HG02588 (cell line): ENCODE results near the gene ENO3.
A peak's percentile ranks its signal among the peaks of the same experiment; 100 is the strongest.

Source experiments
- ATAC-seq: cut with Tn5 transposase; IDR thresholded peaks from one replicate; pipeline ENCODE4 v1.9.1; 2021; ENCODE audit warnings: mild to moderate bottlenecking, moderate library complexity; ENCODE audit not compliant: unreplicated experiment

Gene ENO3

GRCh38 chr17:4972322-4972721 lies 21.4 kb downstream of the ENO3 start:
- no peak for ATAC-seq

DNA sequence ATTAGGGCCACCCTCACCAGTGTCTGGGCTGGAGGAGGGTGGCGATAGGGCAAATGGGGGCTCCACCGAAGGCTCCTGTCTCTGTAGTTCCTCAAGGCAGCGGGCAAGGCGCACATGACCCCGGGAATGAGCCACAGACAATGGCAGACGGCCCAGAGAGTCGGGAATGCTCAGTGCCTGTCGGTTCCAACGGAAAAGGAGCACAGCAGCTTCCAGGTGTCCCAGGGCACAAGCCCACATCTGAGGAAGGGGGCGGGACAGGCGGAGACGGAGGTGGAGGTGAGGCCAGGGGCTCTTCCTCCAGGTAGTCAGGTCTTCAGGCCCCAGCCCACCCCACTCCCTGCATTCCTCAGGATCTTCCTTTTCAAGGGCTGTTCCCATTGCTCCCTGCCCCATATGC lies 21.8 kb downstream of the ENO3 start:
- no peak for ATAC-seq

DNA sequence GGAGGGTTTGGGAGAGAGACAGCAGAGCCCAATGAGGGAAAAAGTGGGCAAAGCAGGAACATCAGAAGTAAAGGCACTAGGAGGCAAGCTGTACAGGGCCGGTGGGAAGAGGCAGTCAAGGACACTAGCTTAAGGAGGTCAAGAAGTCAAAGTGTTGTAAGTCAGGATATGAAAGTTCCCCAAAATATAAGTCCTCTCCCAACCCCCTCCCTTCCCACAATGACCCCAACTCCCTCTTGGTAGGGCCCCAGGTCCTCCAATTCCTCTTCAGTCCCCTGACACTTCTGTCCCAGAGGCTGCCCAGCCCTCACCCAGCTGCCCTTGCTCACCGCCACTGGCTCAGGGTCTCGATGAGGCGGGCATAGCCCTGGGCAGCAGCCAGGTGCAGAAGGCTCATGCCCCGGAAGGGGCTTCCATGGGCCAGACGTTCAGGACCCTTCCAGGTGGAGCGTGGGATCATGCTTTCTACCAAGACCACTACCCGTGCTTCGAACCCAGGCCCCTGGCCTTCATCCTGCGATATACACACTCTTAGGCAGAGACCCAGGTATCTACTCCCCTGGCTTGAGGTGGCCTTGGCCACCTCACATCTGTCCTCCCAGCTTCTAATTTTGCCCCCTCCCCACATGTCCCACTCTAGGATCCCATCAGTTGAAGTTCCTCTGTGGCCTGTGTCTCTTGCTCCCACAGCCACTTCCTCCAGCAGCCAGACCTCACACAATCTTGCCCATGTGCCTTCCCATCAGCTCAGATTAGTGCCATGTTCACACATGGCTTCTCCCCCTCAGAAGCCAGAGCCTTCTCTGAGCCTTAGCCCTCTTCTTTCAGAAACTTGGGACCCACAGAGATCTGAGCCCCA lies 22.6 kb downstream of the ENO3 start:
- ATAC-seq = no peak

DNA sequence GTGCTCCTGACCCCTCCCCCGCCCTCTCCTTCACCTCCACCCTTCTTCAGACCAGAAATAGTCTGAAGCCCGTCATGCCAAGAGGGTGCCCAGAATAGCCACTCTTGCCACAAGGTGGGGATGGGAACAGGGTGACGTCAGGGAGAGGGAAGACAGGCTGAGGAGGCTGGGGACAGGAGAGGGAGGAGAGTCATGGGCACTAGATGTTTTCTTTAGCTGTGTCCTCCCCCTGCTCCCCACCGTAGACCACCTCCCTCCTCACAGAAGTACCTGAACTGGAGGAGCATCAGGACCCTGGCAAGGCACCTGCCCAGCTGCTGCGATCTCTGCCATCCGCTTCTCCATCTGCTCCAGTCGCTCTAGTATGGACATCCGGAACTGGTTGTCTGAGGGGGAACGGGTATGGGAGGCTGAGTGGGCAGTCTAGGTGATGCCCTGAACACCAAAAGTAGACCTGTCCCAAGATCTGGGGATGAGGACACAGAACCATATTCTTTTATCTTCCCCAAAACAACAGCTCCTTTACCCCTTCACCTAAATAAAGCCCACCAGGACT lies 23.3 kb downstream of the ENO3 start:
- ATAC-seq = no peak

- ATAC-seq = no peak
Measured at GRCh38 chr17:4978726-4979125, 27.8 kb downstream of the ENO3 start.

- no peak for ATAC-seq
Measured at GRCh38 chr17:4980644-4981216, 29.8 kb downstream of the ENO3 start.

GRCh38 chr17:4982305-4982704 lies 31.4 kb downstream of the ENO3 start:
- no peak for ATAC-seq

GRCh38 chr17:4986403-4986802 lies 35.5 kb downstream of the ENO3 start:
- ATAC-seq = no peak

GRCh38 chr17:4986951-4987766 lies 36.2 kb downstream of the ENO3 start, which contains the start of gene CAMTA2:
TSS of gene CAMTA2 (minus strand) at chr17:4987675. CDS start at chr17:4986222, 1,453 bp downstream.
- ATAC-seq = peak; percentile 58

DNA sequence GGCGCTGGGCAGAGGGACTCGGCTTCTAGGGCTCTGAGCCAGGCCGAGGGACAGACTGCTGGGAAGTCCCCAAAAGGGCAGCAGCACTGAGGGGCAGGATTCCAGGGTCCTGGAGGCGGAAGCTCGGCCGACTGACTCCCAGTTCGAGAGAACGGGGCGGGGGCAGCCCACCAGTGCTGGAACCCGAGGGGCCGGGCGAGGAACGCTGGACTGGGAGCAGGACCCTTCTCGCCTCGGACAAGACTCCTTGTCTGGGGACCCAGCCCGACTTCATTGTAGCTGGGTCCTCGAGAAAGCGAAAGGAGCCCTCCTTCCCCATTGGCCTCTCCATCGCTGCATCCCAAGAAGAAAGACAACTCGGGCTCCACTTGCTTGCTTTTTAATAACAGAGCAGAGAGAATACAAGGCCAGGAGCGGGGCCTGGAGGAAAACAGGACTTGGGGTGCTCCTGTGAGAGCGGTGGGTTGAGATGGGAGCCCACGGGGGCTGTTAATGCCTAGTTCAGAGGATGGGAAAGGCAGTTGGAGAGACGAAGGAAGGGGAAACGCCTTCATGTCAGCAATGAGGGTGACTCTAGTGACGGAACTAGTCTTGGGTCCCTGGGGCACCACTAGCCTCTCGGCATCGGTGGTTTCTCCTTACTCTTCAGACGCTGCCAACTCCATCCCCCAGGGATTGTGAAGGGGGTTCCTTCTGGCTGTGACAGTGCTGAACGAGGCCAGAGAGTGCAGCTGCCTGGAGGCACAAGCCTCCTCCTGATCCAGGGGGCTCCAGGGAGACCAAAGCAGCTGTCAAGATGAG lies 37.0 kb downstream of the ENO3 start:
- peak; percentile 5 for ATAC-seq

GRCh38 chr17:4994081-4994595 lies 43.2 kb downstream of the ENO3 start:
- ATAC-seq = no peak

DNA sequence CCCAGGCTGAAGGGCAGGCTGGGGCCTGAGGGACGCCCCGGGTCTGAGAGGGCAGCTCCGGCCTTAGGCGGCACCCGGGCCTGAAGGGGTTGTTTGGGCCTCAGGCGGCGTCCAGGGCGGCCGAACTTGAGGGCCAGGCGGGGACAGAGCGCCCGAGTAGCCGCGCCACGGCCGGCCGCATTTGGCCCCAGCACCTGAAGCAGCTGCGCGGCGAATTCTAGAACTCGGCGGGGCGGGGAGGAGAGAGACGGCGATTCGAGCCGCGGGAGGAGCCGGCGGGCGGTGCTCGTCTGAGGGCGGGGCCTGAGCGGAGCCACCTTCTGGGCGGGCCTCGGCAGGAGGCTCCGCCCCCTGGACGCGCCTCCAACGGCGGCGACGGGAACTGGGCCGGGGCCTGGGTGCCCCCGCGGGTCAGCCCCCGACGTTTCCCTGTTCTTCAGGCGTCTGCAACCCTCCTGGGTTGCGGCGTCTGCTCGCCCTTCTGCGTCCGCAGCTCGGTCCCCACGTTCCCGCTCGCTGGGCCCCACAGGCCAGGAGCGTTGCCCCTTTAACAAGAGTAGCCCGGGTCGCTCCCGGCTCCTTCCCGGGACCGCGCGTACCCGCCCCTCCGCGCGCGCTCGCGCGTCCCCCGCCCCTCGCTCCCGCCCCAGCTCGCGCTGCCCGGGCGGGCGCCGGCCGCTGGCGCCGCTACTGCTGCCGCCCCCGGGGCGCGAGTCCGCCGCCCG lies 46.5 kb downstream of the ENO3 start, which contains the start of the genes INCA1 and KIF1C:
TSS of gene INCA1 (minus strand) at position 221 of the 725 bp plus-strand sequence. CDS start 3,085 bp downstream, outside the sequence.
TSS of gene KIF1C (plus strand) at position 649 of the 725 bp plus-strand sequence. CDS start 2,297 bp downstream, outside the sequence.
- peak; percentile 78 for ATAC-seq

DNA sequence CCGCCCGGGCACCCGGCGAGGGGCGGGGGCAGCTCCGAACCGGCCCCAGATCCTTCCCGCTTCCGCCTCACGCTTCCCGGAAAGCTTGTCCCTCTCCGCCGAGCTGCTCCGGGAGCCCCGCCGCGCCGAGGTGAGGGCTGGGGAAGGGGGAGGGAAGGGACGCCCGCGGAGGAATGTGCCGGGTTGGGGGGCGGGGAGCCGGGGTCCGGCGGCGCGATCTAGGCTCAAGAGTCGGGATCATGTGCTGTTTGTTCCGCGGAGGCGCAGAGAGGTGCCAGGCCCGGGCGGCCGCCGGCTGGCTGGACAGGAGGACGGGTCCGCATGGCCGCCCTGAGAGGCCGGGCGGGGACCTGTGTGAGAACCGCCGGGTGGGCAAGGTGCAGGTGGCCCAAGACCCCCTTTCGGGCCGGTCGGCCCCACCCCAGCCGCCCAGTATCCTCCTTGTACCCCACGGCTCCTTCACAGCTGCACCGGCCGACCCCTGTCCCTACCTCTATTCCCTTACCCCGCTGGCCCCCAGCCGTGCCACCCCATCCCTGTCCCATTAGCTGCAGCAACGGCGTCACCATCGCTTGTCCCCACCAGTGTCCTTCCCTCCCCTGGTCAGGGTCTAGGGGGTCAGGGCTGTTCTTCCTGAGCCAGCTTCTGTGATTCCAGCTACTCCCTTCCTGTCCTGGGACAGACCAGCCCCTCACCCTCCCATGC lies 47.3 kb downstream of the ENO3 start:
- ATAC-seq = peak; percentile 6

DNA sequence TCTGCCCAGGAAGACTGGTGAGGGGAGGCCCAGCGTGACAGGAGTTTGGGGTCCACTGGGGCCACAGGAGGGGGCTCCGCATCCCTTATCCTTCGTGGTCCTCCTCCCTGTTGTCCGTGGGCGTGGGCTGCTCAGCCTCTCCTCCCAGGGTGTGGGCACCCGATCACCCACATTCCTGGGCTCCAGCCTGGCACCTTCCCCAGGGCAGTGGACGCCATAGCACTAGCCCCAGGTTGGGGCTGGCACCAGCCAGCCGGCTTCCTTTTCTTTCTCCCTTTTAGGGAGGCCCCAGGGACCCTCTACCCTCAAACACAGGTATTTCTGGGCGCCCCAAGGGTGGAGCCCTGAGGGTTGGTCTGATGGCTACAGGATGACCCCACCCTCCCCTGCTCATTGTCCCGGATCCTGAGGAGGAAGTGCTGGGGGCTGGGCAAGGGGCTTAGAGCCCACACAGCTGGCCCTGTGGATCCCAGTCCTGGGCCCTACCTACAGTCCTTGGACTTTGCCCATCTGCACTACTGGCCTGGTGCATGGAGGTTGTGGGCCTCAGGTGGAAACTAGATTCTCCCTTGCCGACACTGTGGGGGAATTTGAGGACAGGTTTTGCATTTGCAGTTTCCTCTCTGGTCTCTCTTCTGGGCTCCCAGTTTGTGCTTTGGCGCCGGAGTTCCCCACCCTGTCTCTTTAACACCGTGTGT lies 48.0 kb downstream of the ENO3 start:
- no peak for ATAC-seq

GRCh38 chr17:4999430-5000093 lies 48.6 kb downstream of the ENO3 start:
- no peak for ATAC-seq

GRCh38 chr17:5000237-5000639 lies 49.3 kb downstream of the ENO3 start:
- no peak for ATAC-seq

GRCh38 chr17:5002121-5002788 lies 51.3 kb downstream of the ENO3 start:
- ATAC-seq = no peak
